Panc1 (cell line): Measurements from ENCODE around the gene PHOX2A.

Source experiments
- POLR2AphosphoS5 ChIP-seq: IDR thresholded peaks from 2 replicates; pipeline ENCODE4 v1.6.1; 2012; ENCODE audit warnings: mild to moderate bottlenecking, low read depth, low read length, moderate library complexity
- TF ChIP-seq, protein P1 (sequence below): fragments of 450-650 bp; IDR thresholded peaks from 2 replicates; pipeline ENCODE4 v1.5.1; 2017; ENCODE audit warnings: mild to moderate bottlenecking

DNA sequence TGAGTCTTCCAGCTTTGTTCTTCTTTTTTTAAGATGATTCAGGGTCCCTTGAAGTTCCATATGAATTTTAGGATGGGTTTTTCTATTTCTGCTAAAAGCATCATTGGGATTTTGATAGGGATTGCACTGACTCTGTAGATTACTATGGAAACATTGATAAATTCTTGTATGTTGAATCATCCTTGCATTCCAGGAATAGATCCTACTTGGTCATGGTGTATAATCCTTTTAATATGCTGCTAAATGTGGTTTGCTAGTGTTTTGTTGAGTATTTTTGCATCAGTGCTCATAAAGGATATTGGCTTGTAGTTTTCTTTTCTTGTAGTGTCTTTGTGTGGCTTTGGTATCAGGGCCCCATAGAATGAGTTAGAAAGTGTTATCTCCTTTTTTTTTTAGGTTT, 34.9 kb upstream of the PHOX2A start:
- TF ChIP-seq, protein P1, sequence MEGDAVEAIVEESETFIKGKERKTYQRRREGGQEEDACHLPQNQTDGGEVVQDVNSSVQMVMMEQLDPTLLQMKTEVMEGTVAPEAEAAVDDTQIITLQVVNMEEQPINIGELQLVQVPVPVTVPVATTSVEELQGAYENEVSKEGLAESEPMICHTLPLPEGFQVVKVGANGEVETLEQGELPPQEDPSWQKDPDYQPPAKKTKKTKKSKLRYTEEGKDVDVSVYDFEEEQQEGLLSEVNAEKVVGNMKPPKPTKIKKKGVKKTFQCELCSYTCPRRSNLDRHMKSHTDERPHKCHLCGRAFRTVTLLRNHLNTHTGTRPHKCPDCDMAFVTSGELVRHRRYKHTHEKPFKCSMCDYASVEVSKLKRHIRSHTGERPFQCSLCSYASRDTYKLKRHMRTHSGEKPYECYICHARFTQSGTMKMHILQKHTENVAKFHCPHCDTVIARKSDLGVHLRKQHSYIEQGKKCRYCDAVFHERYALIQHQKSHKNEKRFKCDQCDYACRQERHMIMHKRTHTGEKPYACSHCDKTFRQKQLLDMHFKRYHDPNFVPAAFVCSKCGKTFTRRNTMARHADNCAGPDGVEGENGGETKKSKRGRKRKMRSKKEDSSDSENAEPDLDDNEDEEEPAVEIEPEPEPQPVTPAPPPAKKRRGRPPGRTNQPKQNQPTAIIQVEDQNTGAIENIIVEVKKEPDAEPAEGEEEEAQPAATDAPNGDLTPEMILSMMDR, result no peak
- no peak for TF ChIP-seq POLR2AphosphoS5
